ENCODE results near the gene MBOAT2.

Gene MBOAT2

GRCh38 chr2:9018109-9018508, 14.6 kb upstream of the MBOAT2 start:
- no peak for DNase-seq (ENCODE audit: low read depth in 2 of 2)

DNA sequence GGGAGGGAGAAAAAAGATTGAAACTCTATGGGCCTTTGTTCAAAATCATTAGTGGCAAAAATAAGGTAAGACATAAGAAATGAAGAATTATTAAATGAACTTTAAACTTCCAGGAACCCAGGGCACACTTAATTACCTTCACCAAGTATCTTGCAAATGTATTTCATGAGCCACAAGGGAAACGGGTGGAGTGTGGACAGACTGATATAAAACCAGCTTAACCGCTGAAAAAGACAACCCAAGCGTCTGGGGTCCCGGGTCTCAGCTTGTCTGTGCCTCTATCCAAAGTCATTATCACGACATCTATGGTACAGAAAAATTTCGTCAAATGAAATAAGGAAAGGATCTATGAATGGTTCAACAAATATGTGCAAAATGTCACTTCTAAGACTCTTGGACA, 13.9 kb upstream of the MBOAT2 start:
- no peak for DNase-seq (ENCODE audit: low read depth in 2 of 2)

DNA sequence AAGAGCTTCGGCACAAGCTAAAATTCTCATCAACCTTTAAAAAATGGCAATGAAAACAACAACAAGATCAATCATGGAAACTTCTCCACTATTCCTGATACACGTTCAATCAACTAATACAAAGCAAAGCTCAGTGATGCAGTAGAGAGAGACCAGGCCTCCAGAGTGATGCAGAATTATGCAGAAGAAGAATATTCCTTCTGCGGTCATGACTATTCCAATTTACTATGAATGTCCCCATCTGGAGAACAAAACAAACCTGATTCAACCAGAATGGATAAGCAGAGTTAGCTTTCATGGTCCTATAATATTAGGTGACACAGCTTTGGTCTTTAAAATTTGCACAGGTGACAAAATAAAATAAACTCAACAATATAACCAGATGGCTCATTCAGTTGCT, 12.5 kb upstream of the MBOAT2 start:
- DNase-seq (ENCODE audit: low read depth in 2 of 2) = no peak

DNA sequence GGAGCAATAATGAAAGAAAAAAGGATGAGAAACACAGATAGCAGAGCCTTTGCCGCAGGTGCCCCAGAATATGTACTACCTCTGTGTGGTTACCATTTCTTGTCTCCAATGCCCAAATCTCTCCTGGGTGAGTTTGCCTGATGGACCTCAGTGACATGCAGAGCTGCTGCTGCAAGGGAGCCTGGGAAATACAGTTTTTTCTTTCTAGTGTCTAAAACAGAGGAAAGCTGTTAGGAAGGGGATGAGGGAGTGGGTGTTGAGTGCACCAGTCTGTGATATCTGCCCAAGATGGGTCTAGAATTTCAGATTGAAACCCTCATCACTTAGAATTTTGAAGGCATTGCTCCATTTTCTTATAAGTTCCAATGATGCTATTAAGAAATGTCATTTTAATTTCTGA, 9.9 kb upstream of the MBOAT2 start:
- no peak for DNase-seq (ENCODE audit: low read depth in 2 of 2)

DNA sequence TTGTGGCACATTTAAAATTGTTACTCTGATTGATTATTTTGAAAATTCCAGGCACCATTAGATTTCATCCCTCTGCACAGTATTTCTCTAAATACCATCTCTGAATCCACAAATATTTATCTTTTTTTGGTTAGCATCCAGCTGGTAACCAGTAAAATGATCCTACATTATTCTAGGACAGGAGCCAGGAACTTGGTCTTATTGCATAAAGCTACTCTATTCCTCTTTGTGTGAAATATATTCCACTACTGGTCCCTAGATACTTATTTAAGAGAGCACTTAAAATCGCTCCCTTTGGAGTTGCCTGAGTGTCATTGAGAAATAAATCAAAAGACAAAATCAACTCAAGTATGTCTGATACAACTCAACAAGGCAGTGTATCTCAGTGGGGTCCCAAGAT, 7.4 kb upstream of the MBOAT2 start:
- no peak for DNase-seq (ENCODE audit: low read depth in 2 of 2)

DNA sequence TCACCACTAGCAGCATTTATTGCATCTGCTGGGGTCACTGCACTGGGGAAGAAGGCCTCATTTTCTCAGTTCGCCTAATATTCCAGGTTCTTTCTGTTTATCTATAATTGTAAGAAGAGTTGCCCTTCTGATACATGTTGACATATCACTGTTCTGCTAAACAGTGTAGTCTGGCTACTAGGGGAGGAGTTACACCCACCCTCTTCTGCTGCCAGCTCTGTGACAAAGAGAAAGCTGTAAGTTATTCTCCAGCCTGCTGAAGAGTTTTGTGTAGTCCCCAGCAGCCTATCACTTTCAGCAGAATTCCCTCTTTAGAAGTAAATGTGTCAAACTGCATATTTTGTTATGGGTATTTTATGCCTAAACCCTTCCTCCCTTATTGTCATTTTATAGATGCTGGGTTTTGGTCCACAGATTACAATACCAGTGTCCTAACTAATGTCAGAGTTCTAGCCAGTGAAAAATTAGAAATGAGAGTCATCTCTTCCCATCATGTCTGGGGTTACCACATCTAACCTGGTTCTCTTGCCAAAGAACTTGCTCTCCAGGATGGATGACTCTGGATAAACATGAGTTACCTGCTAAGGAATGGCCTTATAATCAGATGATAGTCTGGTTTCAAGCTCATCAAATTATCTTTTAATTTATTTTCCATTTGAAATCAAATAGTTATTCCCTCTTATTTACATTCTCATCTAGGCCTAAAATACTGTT, 5.6 kb upstream of the MBOAT2 start:
- DNase-seq (ENCODE audit: low read depth in 2 of 2) = no peak

GRCh38 chr2:9006368-9006767, 2.9 kb upstream of the MBOAT2 start:
- DNase-seq (ENCODE audit: low read depth in 2 of 2) = no peak

- no peak for DNase-seq (ENCODE audit: low read depth in 2 of 2)
Observed at GRCh38 chr2:9004338-9005204, 1.1 kb upstream of the MBOAT2 start.

DNA sequence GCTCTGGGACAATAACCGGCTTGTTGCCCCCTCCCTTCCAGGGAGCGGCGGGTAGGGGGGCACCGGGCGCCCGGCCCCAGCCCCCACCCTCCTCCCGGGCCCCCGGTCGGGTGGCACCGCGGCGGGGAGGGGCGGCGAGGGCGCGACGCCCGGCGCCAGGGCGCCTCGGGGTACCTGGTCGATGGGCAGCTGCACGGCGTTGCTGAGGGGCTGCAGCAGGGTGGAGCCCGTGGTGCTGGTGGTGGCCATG, 193 bp downstream of the MBOAT2 start:
- no peak for DNase-seq (ENCODE audit: low read depth in 2 of 2)

DNA sequence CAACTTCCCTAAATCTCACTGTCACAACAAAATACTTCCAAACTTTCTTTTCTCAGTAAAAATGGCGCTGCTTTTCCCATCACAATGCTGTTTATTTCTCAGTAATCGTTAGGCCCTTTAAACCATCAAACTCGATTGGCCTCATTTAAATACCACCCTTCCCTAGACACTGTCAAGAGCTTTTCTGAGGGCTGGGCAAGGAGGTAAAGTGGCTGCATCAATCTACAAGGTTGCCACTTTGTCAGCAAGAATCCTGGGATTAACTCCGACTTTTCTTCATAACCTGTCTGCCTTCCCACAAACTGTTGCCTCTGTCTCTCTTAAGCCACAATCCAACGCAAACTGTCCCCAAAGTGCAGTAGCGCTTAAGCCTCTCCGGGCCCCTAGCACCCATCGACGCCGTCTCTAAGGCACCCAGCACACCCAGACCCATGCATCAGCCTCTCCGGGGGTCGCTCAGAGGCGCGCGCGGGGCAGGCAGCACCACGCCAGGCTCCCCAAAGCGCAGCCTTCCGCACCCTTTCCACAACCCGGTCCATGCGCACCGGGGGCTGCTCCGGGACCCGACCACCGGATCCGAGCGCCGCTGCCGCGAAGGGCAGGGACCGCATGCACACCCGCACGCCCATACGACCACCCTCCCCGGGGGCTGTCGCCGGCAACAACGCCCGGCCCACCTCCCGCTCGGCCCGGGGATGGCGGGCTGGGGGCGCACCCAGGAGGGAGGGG, 683 bp downstream of the MBOAT2 start:
- no peak for DNase-seq (ENCODE audit: low read depth in 2 of 2)

GRCh38 chr2:9002313-9002636, 1.2 kb downstream of the MBOAT2 start:
- DNase-seq (ENCODE audit: low read depth in 2 of 2) = no peak

DNA sequence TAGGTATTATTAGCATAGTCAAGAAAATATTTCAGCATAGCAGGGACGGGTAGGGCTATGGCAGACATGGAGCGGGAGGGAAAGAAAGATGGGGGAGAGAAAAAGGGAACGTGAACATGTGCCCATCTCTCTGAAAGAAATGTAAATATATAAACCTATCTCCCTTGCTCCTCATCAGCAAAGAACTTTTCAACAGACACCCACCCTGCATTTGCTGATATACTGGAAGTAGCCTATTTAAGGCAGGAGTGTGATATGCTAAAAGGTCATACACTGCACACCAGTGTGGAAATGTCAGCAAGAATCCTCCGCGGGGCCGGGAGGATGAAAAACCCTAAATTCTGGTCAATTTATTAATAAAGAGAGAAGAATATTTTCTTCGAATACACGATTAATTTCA, 1.7 kb downstream of the MBOAT2 start:
- DNase-seq (ENCODE audit: low read depth in 2 of 2) = no peak

DNA sequence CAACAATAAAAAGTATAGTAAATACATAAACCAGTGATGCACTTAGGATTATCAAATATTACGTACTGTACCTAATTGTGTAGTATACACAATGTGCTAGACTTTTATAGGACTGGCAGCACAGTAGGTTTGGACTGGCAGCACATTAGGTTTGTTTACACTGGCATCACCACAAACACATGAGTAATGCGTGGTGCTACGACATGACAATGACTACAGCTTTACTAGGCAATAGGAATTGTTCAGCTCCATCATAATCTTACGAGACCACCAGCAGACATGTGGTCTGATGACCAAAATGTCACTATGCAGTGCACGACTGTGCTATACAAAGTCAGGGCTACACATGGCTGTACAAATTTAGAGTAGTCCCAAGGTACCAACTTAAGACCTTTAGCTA, 2.3 kb downstream of the MBOAT2 start:
- DNase-seq (ENCODE audit: low read depth in 2 of 2) = no peak

DNA sequence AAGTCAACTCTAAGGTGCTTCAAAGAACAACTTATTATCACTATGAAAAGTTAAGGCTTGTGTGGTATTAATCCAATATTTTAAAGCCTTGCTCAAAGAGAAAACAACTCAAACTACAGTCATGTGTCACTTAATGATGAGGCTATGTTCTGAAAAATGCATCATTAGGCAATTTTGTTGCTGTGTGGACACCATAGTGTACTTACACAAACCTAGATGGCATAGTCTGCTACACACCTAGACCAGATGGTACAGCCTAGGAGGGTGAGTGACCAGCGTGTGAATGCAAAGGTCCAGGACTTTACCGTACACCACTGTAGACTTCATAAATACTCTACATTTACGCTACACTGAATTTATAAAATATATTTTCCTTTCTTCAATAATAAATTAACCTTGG, 3.0 kb downstream of the MBOAT2 start:
- no peak for DNase-seq (ENCODE audit: low read depth in 2 of 2)

DNA sequence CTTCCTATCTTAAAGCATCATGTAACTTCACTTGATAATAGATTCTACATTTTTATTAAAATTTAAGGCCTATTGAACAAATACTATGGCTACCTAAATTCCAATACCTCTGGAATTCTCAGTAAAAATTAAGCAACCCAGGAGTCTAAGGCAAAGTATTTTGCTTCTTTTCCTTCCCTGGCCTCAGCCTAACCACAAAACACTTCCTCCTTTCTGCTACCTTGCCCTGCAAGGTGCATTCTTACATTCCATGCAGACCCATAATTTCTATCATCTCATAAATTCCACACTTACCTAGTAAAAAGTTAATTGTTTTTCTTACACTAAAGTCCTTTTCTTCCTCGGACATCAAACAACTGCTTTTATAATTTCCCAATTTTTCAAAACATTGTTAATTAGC, 3.7 kb downstream of the MBOAT2 start:
- no peak for DNase-seq (ENCODE audit: low read depth in 2 of 2)

- DNase-seq (ENCODE audit: low read depth in 2 of 2) = no peak
Observed at GRCh38 chr2:8999102-8999446, 4.4 kb downstream of the MBOAT2 start.

DNA sequence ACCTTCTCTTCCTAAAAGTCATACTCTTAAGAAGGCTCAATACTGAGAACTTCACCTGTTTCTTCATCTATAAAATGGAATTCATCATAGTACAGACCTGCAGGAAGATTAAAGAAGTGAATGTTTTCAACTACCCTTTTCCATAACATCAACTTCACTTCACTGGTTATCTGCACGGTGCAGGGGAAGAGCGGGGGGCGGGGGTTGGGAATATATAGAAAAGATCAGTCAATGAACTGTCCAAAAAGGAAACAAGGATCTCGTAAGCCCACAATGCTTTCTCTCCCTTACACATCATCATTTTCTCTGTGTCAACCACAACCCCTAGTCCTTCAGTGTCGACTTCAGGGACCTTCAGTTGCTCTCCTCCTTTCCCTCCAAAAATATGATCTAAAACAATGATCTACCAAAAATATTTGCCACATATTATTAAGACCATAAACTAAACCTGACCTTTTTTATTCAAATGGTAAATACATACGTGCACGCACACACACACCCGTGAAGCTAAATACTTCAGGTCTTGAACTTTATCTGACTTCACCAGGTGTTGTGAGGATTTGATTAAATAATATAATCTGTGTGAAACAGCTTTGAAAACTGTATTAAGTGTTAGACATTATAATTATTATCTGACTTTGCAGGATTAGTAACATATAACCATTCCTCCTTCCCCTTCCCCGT, 4.9 kb downstream of the MBOAT2 start:
- DNase-seq (ENCODE audit: low read depth in 2 of 2) = no peak

DNA sequence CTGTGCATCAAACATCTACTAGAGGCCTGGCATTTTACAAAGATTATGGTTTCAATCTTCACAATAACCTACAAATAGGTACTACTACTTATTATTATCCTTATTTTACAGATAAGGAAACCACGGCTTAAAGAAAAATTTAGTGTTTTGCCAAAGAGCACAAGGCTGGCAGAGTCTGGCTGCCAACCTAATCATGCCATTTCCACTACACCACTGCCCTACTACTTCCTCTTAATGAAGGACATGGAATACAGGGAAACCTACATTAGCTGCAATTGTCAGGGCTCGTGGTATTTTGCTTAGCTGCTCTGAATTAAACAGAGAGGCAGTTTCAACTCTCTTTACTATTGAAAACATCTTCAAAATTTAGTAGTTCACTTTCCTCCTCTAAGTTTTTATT, 5.9 kb downstream of the MBOAT2 start:
- no peak for DNase-seq (ENCODE audit: low read depth in 2 of 2)

DNA sequence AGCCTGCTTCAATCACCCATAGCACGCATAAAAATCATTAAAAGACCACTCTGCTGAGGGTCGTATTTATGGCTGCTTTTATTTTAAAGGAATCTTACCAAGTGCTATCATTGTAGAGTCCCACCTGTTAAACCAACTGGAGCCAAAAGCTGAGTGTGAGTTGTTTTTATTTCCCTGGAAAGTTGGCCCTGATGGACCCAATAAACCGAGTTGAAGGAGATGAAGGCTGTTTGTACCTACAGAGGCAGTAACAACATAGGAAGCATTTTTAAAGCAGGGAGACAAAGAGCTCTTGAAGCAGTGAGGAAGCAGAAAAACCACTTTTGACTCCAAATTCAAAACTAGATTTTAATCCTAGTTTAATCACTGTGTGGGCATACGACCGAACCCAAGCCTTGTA, 6.4 kb downstream of the MBOAT2 start:
- DNase-seq (ENCODE audit: low read depth in 2 of 2) = no peak

DNA sequence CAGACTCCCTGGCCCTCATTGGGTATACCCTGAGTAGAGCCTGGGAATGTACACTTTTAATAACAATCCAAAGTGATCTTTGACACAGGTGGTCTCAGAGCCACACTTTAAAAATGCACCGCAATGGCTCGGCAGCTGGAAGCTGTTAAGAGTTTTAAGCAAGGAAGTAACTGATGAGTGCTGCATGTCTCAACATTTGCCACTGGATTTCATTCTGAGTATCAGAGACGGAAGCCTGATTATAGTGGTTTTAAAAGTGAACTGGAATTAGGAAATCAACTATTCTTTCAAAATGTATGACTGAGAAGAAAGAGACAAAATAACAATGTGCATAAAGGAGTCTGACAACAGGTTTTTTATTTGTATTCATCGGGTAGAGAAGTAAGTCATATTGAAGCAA, 7.5 kb downstream of the MBOAT2 start:
- DNase-seq (ENCODE audit: low read depth in 2 of 2) = no peak

- no peak for DNase-seq (ENCODE audit: low read depth in 2 of 2)
Observed at GRCh38 chr2:8994386-8994785, 9.1 kb downstream of the MBOAT2 start.

- DNase-seq (ENCODE audit: low read depth in 2 of 2) = no peak
Observed at GRCh38 chr2:8993902-8994278, 9.6 kb downstream of the MBOAT2 start.
